Ascending aorta (tissue), 1 donor: ENCODE measurements around the gene PPIA. TPM values are rescaled to one million over a fixed set of nuclear protein-coding genes. Genes with fewer than 3 reads are reported as not detected.

Source experiments
- total RNA-seq: library from RNA; depleted of rRNA; stranded (reverse); fragments of >200 nt; gene quantifications from one replicate; pipeline ENCODE4 v1.1.0, GENCODE V29; 2016

PPIA gene
- total RNA-seq, 1 donor from 2014 or later: 945 TPM

Other genes with a start within 250 kb of the PPIA start
- 51.0 TPM for gene DDX56, start 222.8 kb upstream of the PPIA start, total RNA-seq
- gene TMED4, start 214.4 kb upstream of the PPIA start, total RNA-seq: 69.1 TPM
- 117 TPM for gene OGDH, start 190.1 kb upstream of the PPIA start, total RNA-seq
- gene ZMIZ2, start 47.8 kb upstream of the PPIA start, total RNA-seq: 75.5 TPM
- gene H2AZ2, start 51.4 kb downstream of the PPIA start, total RNA-seq: 128 TPM
- 19.1 TPM for gene PURB, start 88.8 kb downstream of the PPIA start, total RNA-seq
- 5.9 TPM for gene MYO1G, start 182.3 kb downstream of the PPIA start, total RNA-seq
- gene CCM2, start 203.5 kb downstream of the PPIA start, total RNA-seq: 61.5 TPM